Sigmoid colon (tissue), 7 donors: ENCODE measurements around the gene MAPKAP1. TPM values are rescaled to one million over a fixed set of nuclear protein-coding genes. Genes with fewer than 3 reads are reported as not detected.
A peak's percentile ranks its signal among the peaks of the same experiment; 100 is the strongest.

Experiments
- DNase-seq: peaks from one replicate; pipeline ENCODE4 v3.0.0-alpha.2; 2019
- H3K27ac ChIP-seq, 4 donors: fragments of 200-600 bp; sonication (generic); one replicate each; pipeline ENCODE4 v1.5.1; 2016 to 2019; ENCODE audit warnings: mild to moderate bottlenecking in 1 of 4
- H3K27me3 ChIP-seq, 3 donors: fragments of 200-600 bp; sonication (generic); one replicate each; pipeline ENCODE4 v1.5.1; 2019; ENCODE audit warnings: mild to moderate bottlenecking in 1 of 3
- H3K36me3 ChIP-seq, 4 donors: fragments of 200-600 bp; sonication (generic); one replicate each; pipeline ENCODE4 v1.5.1; 2016 to 2019
- H3K4me1 ChIP-seq, 4 donors: fragments of 200-600 bp; sonication (generic); one replicate each; pipeline ENCODE4 v1.5.1; 2017 to 2019
- H3K4me3 ChIP-seq, 4 donors: fragments of 200-600 bp; sonication (generic); one replicate each; pipeline ENCODE4 v1.5.1; 2017 to 2019; ENCODE audit warnings: mild to moderate bottlenecking in 2 of 4, moderate library complexity in 1 of 4
- H3K9me3 ChIP-seq, 4 donors: fragments of 200-600 bp in 3 of 4; sonication (generic) in 3 of 4; one replicate each; pipeline versions ENCODE4 v1.5.1 to v1.6.1; 2013 to 2019
- CTCF ChIP-seq, 4 experiments: fragments of 450-650 bp in 3 of 4; fragments of 200-600 bp in 1 of 4; IDR thresholded peaks; one replicate each; pipeline ENCODE4 v1.5.1; 2016 to 2019; ENCODE audit warnings: antibody characterized with exemption in 4 of 4, mild to moderate bottlenecking in 3 of 4, moderate library complexity in 2 of 4
- EP300 ChIP-seq, 4 donors: sonication (generic); formaldehyde crosslinking; IDR thresholded peaks; one replicate each; pipeline ENCODE4 v1.6.1; 2017; ENCODE audit warnings: antibody characterized with exemption in 4 of 4
- POLR2A ChIP-seq, 2 donors: fragments of 450-650 bp; IDR thresholded peaks; one replicate each; pipeline ENCODE4 v1.6.1; 2016; ENCODE audit warnings: antibody characterized with exemption in 2 of 2, mild to moderate bottlenecking in 2 of 2, moderate library complexity in 2 of 2
- POLR2AphosphoS5 ChIP-seq, 4 donors: sonication (generic); formaldehyde crosslinking; IDR thresholded peaks; one replicate each; pipeline ENCODE4 v1.6.1; 2017; ENCODE audit warnings: antibody characterized with exemption in 4 of 4
- WGBS, 2 donors: extraction: QIAGEN DNeasy Blood & Tissue Kit; methylation state at CpG; one replicate each; pipeline ENCODE4 v1.1.7; 2013; 5-methylcytosine and 5-hydroxymethylcytosine counted together
- intact Hi-C: fragments of 100-400 bp; cut with DNase I; formaldehyde crosslinking; loops from one replicate; pipeline ENCODE4 v1.15.1; 2023
- polyA plus RNA-seq, 3 donors: library from polyadenylated mRNA; stranded (reverse); fragments of 200-250 nt; gene quantifications; one replicate each; pipeline ENCODE4 v1.2.3, GENCODE V29; 2013
- total RNA-seq, 4 donors: library from RNA; depleted of rRNA; stranded (reverse); fragments of >200 nt; gene quantifications; one replicate each; pipeline ENCODE4 v1.1.0, GENCODE V29; 2016
- donor health status: healthy with polysubstance abuse.
- donor health status: Bipolar disorder and iron deficiency.
- donor health status: healthy.

Gene MAPKAP1
- total and polyA plus RNA-seq, 7 donors: 37.2 to 155 (median 84.3) TPM

GRCh38 chr9:125631391-125632085, 75.5 kb downstream of the MAPKAP1 start:
- peak; percentile 44 to 69 (median 48) for TF ChIP-seq CTCF (IDR thresholded peaks at IDR 0.05)
- TF ChIP-seq EP300 (IDR thresholded peaks at IDR 0.05): no peak
- Histone ChIP-seq H3K4me3 (no peak overlapping the region), H3K36me3 (no peaks in the 10 kb centered on the region), H3K27me3 (no peaks in the 10 kb centered on the region), H3K27ac (no peak overlapping the region), H3K9me3 (no peaks in the 10 kb centered on the region), H3K4me1 (peaks cover 0 to 49% (median 27%) of the 10 kb centered on the region in 4 donors)
- 71 to 78% methylated on average over 7 of the region's 7 CpGs for WGBS, 2 donors
- intact Hi-C loops: loop anchor here (5.0 kb wide), 2 partner anchors 74 to 224 kb away; no protein-coding TSS in a partner anchor
- DNase-seq: no peak

GRCh38 chr9:125630436-125630835, 76.6 kb downstream of the MAPKAP1 start:
- H3K27ac ChIP-seq: no peak overlapping the region
- TF ChIP-seq POLR2AphosphoS5 (IDR thresholded peaks at IDR 0.05) (no peak), EP300 (IDR thresholded peaks at IDR 0.05) (no peak), CTCF (IDR thresholded peaks at IDR 0.05) (no peak), POLR2A (IDR thresholded peaks at IDR 0.05) (no peak)
- DNase-seq: no peak
- no peaks in the 10 kb centered on the region for H3K36me3 ChIP-seq
- intact Hi-C loops: loop anchor here (5.0 kb wide), 2 partner anchors 73 to 223 kb away; no protein-coding TSS in a partner anchor
- peaks cover 0 to 40% (median 27%) of the 10 kb centered on the region in 4 donors for H3K4me1 ChIP-seq
- H3K27me3 ChIP-seq: no peaks in the 10 kb centered on the region
- H3K4me3 ChIP-seq: no peak overlapping the region
- H3K9me3 ChIP-seq: no peaks in the 10 kb centered on the region
- WGBS, 2 donors: 91 to 99% methylated on average over 1 of the region's 1 CpG

- no peaks in the 10 kb centered on the region for H3K27me3 ChIP-seq
- H3K9me3 ChIP-seq: no peaks in the 10 kb centered on the region
- no peak overlapping the region for H3K4me3 ChIP-seq
- peaks cover 0 to 38% (median 25%) of the 10 kb centered on the region in 4 donors for H3K4me1 ChIP-seq
- TF ChIP-seq CTCF (IDR thresholded peaks at IDR 0.05) (no peak), EP300 (IDR thresholded peaks at IDR 0.05) (no peak), POLR2A (IDR thresholded peaks at IDR 0.05) (no peak), POLR2AphosphoS5 (IDR thresholded peaks at IDR 0.05) (no peak)
- intact Hi-C loops: no loop called here
- 83 to 95% methylated on average over 3 of the region's 3 CpGs for WGBS, 2 donors
- no peak for DNase-seq
- H3K27ac ChIP-seq: no peak overlapping the region
- no peaks in the 10 kb centered on the region for H3K36me3 ChIP-seq
Measured at GRCh38 chr9:125629446-125629845, 77.6 kb downstream of the MAPKAP1 start.

GRCh38 chr9:125626187-125626586, 80.8 kb downstream of the MAPKAP1 start:
- H3K9me3 ChIP-seq: no peaks in the 10 kb centered on the region
- H3K4me1 ChIP-seq: peaks cover 0 to 7% (median 3%) of the 10 kb centered on the region in 4 donors
- H3K27ac ChIP-seq: no peak overlapping the region
- H3K4me3 ChIP-seq: no peak overlapping the region
- TF ChIP-seq POLR2AphosphoS5 (IDR thresholded peaks at IDR 0.05): no peak
- H3K27me3 ChIP-seq: no peaks in the 10 kb centered on the region
- DNase-seq: no peak
- intact Hi-C loops: no loop called here
- no peaks in the 10 kb centered on the region for H3K36me3 ChIP-seq

- no peak overlapping the region for H3K4me3 ChIP-seq
- H3K27ac ChIP-seq: no peak overlapping the region
- H3K36me3 ChIP-seq: no peaks in the 10 kb centered on the region
- no peaks in the 10 kb centered on the region for H3K9me3 ChIP-seq
- no peak for DNase-seq
- WGBS, 2 donors: 97 to 98% methylated on average over 1 of the region's 1 CpG
- no peaks in the 10 kb centered on the region for H3K4me1 ChIP-seq
- no peaks in the 10 kb centered on the region for H3K27me3 ChIP-seq
- no peak for TF ChIP-seq CTCF (IDR thresholded peaks at IDR 0.05)
- TF ChIP-seq POLR2AphosphoS5 (IDR thresholded peaks at IDR 0.05): no peak
- no peak for TF ChIP-seq EP300 (IDR thresholded peaks at IDR 0.05)
- no peak for TF ChIP-seq POLR2A (IDR thresholded peaks at IDR 0.05)
- intact Hi-C loops: no loop called here
Measured at GRCh38 chr9:125621170-125621569, 85.8 kb downstream of the MAPKAP1 start.
